ENCODE results near the gene MAST4.
"Not testable (repeated sequence)": the region's sequence is repeated elsewhere in the genome, so short reads cannot be mapped to it uniquely, and the experiment has no call there.

MAST4 gene

DNA sequence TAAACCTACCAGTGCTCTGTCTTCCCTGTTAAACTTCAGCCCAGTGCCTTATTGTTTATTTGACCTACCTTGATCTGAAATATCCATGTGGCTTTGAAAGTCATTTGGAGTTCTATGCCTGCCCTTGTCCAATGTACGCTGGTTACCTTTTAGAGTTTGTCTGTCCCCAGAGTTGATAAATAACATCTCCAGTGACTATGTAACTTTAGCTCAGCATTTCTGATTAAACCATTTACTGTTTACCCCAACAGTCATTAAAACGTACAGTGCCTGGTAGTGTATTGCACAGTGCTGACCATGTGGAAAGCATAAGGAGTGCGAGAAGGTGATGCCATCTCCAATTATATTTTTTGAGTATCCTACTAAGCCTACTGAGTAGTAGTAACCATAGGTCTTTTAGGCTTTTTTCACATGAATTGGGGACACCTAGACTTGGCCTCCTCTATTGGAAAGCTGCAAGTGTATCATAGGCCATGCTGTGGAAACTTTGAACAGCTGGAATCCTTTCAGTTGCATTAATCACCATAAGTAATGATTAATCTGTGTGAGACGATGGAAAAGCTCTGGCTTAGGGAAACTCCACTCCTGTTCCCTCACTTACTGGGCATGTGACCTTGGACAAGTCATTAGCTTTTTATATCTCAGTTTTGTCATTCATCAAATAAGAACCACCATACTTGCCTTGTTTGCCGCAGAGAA lies 93.5 kb downstream of the MAST4 start:
- no peak for DNase-seq (ENCODE audit: low spot score)
- in situ Hi-C loops (cut with MboI; ENCODE audit: low sequenced_read_pairs, unreplicated experiment): no loop called here
- no peak for TF ChIP-seq CTCF (IDR thresholded peaks at IDR 0.05; ENCODE audit: borderline replicate concordance, control extremely low read depth, extremely low read depth, insufficient read depth, missing control alignments)

DNA sequence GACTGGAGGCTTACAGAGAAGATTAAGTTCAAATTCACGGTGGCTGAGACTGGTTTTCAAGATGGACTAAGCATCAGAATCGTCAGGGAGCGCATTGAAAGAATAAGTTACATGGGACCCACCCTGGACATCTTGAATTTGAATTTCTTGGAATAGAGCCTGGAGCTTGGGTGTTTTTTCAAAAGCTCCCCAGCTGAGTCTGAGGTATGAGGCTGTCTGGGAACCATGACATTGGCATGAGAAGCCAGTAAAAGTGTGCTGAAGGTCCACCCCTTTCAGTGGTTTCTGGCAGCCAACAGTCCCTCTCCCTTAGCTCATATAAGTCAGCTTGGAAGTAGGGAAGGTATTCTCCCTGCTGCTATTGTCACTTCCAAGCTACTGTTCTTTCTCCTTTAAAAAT lies 97.8 kb downstream of the MAST4 start:
- in situ Hi-C loops (cut with MboI; ENCODE audit: low sequenced_read_pairs, unreplicated experiment): no loop called here
- no peak for DNase-seq (ENCODE audit: low spot score)
- no peak for TF ChIP-seq CTCF (IDR thresholded peaks at IDR 0.05; ENCODE audit: borderline replicate concordance, control extremely low read depth, extremely low read depth, insufficient read depth, missing control alignments)

GRCh38 chr5:66695840-66696239 lies 99.6 kb downstream of the MAST4 start:
- in situ Hi-C loops (cut with MboI; ENCODE audit: low sequenced_read_pairs, unreplicated experiment): not testable (repeated sequence)

GRCh38 chr5:66697796-66698564 lies 101.8 kb downstream of the MAST4 start:
- no peak for DNase-seq (ENCODE audit: low spot score)
- in situ Hi-C loops (cut with MboI; ENCODE audit: low sequenced_read_pairs, unreplicated experiment): no loop called here
- no peak for TF ChIP-seq CTCF (IDR thresholded peaks at IDR 0.05; ENCODE audit: borderline replicate concordance, control extremely low read depth, extremely low read depth, insufficient read depth, missing control alignments)

More at GRCh38 chr5:66695840-66696239, 99.6 kb downstream of the MAST4 start:
- DNase-seq (ENCODE audit: low spot score): not testable (repeated sequence)

DNA sequence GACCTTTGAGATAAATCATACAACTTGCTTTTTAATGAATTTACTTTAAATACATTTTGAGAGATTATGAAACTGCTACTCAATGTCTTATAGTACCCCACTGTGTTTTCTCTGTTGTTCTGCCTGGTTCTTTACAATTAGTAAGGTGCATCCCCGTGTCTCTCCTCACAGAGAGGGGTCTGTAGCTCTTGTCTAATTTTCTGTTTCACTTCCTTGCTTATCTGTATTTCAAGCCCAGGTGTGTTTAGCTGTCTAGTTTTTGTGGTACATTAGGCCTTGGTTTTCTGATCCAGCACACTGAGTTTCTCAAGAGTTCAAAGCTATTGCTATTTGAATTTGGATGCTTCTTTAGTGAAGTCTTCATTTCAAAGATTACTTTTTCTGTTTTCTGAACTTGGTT lies 105.1 kb downstream of the MAST4 start:
- TF ChIP-seq CTCF (IDR thresholded peaks at IDR 0.05; ENCODE audit: borderline replicate concordance, control extremely low read depth, extremely low read depth, insufficient read depth, missing control alignments): no peak
- in situ Hi-C loops (cut with MboI; ENCODE audit: low sequenced_read_pairs, unreplicated experiment): no loop called here

DNA sequence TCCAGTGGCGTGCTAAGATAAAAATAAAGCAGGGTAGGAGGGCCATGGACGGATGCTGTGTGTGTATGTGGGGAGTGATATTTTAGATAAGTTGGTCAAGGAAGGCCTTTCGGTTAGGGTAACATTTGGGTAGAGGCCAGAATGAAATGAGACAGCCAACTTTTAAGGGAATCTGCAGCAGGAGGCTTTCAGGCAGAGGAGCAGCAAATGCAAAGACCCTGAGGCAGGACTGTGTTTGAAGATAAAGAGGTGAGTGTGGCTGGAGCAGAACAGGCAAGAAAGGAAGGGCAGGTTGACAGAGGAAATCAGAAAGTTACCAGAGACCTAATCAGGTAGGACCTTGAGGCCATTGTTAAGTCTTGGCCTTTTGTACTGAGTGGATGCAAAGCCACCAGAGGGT lies 106.2 kb downstream of the MAST4 start:
- TF ChIP-seq CTCF (IDR thresholded peaks at IDR 0.05; ENCODE audit: borderline replicate concordance, control extremely low read depth, extremely low read depth, insufficient read depth, missing control alignments): no peak
- in situ Hi-C loops (cut with MboI; ENCODE audit: low sequenced_read_pairs, unreplicated experiment): no loop called here
- no peak for DNase-seq (ENCODE audit: low spot score)

More for the DNA sequence above, 105.1 kb downstream of the MAST4 start:
- peak; percentile 23 for DNase-seq (ENCODE audit: low spot score)

- in situ Hi-C loops (cut with MboI; ENCODE audit: low sequenced_read_pairs, unreplicated experiment): no loop called here
- DNase-seq (ENCODE audit: low spot score): no peak
- TF ChIP-seq CTCF (IDR thresholded peaks at IDR 0.05; ENCODE audit: borderline replicate concordance, control extremely low read depth, extremely low read depth, insufficient read depth, missing control alignments): no peak
These were observed 108.7 kb downstream of the MAST4 start for GRCh38 chr5:66704790-66705425.

All from GM13976 (cell line).